ENCODE results near the gene KATNIP. TPM values are rescaled to one million over a fixed set of nuclear protein-coding genes. Genes with fewer than 3 reads are reported as not detected.

KATNIP gene
- polyA plus RNA-seq, 1 of the 3 experiments (the other 2 are of a cell fraction) = 25.5 TPM

GRCh38 chr16:27539636-27540035 is 10.3 kb upstream of the KATNIP start:
- Histone ChIP-seq H3K9me2 (no peaks in the 10 kb centered on the region), H3K79me2 (ENCODE audit: insufficient read depth) (peaks cover 7% of the 10 kb centered on the region; the same call in 1 of the 2 replicates), H4K20me1 (ENCODE audit: insufficient read depth) (no peaks in the 10 kb centered on the region), H3K36me3 (replicated peaks in 1 of 2; ENCODE audit: control insufficient read depth in 1 of 2, insufficient read depth in 2 of 2, low read length in 1 of 2) (peaks cover 65 to 88% of the 10 kb centered on the region in 2 experiments), H3K4me2 (no peak overlapping the region), H3K9ac (no peak overlapping the region), H3K4me3 (ENCODE audit: low read depth in 2 of 2, low read length in 1 of 2) (no peak overlapping the region), H3F3A (replicated peaks; ENCODE audit: insufficient read depth) (no peaks in the 10 kb centered on the region), H3K4me1 (ENCODE audit: control insufficient read depth in 1 of 2, insufficient read depth in 2 of 2, low read depth in 1 of 2, low read length in 1 of 2) (no peaks in the 10 kb centered on the region), H3K27ac (ENCODE audit: low read depth in 2 of 2, low read length in 1 of 2) (no peak overlapping the region), H2AFZ (ENCODE audit: low read depth) (no peak overlapping the region), H3K27me3 (ENCODE audit: insufficient read depth) (no peaks in the 10 kb centered on the region), H3K9me3 (no peaks in the 10 kb centered on the region)
- CTCF ChIA-PET = interaction anchor here (0.6 to 1.7 kb wide), 2 partner anchors 24 to 430 kb away, joined by 3 to 5 read pairs; no protein-coding TSS in a partner anchor
- no peak for TF ChIP-seq MXI1 (IDR thresholded peaks at IDR 0.05; ENCODE audit: low read depth, low read length)
- TF ChIP-seq USF1 (IDR thresholded peaks at IDR 0.05; ENCODE audit: borderline replicate concordance, low read depth) = no peak
- TF ChIP-seq FOXJ3 (CRISPR knock-in tag; IDR thresholded peaks at IDR 0.05) = no peak
- no peak for TF ChIP-seq NRF1 (IDR thresholded peaks at IDR 0.05; ENCODE audit: low read depth, low read length)
- TF ChIP-seq SMC3 (IDR thresholded peaks at IDR 0.05; ENCODE audit: low read depth, low read length) = no peak
- TF ChIP-seq GABPA (IDR thresholded peaks at IDR 0.05; ENCODE audit: low read depth) = no peak
- no peak for TF ChIP-seq TAF1 (IDR thresholded peaks at IDR 0.05; ENCODE audit: borderline replicate concordance, low read depth, low read length)
- no peak for TF ChIP-seq FOSL2 (IDR thresholded peaks at IDR 0.05; ENCODE audit: borderline replicate concordance, low read depth)
- TF ChIP-seq YY1 (IDR thresholded peaks at IDR 0.05; ENCODE audit: low read depth) = no peak
- no peak for TF ChIP-seq IRF3 (IDR thresholded peaks at IDR 0.05; ENCODE audit: low read depth, low read length)
- no peak for TF ChIP-seq CHD2 (IDR thresholded peaks at IDR 0.05; ENCODE audit: low read length, partially characterized antibody)
- no peak for TF ChIP-seq SIN3A (IDR thresholded peaks at IDR 0.05; ENCODE audit: borderline replicate concordance, low read depth, low read length)
- POLR2A ChIA-PET = no interaction called here
- WGBS (ENCODE audit: low lambda C conversion rate) = 77% methylated on average over 5 of the region's 5 CpGs
- DNase-seq = no peak

- no peaks in the 10 kb centered on the region for H3K27me3 ChIP-seq (ENCODE audit: insufficient read depth)
- no peak overlapping the region for H3K27ac ChIP-seq (ENCODE audit: low read depth in 2 of 2, low read length in 1 of 2)
- H4K20me1 ChIP-seq (ENCODE audit: insufficient read depth) = peaks cover 35% of the 10 kb centered on the region
- H3K4me3 ChIP-seq (ENCODE audit: low read depth in 2 of 2, low read length in 1 of 2) = no peak overlapping the region
- ChIA-PET CTCF (no interaction called here), POLR2A (no interaction called here)
- H3K4me1 ChIP-seq (ENCODE audit: control insufficient read depth in 1 of 2, insufficient read depth in 2 of 2, low read depth in 1 of 2, low read length in 1 of 2) = peaks cover 10 to 12% of the 10 kb centered on the region in 2 experiments; a peak in 2 of 4 replicates
- no peaks in the 10 kb centered on the region for H3K9me3 ChIP-seq
- no peak overlapping the region for H3K9ac ChIP-seq
- peaks cover 40% of the 10 kb centered on the region for H3K79me2 ChIP-seq (ENCODE audit: insufficient read depth)
- H2AFZ ChIP-seq (ENCODE audit: low read depth) = no peak overlapping the region
- H3K4me2 ChIP-seq = no peak overlapping the region
- DNase-seq = no peak
- H3K9me2 ChIP-seq = no peaks in the 10 kb centered on the region
- H3F3A ChIP-seq (replicated peaks; ENCODE audit: insufficient read depth) = no peaks in the 10 kb centered on the region
- peaks cover 53 to 55% of the 10 kb centered on the region in 2 experiments for H3K36me3 ChIP-seq (replicated peaks in 1 of 2; ENCODE audit: control insufficient read depth in 1 of 2, insufficient read depth in 2 of 2, low read length in 1 of 2)
- WGBS (ENCODE audit: low lambda C conversion rate) = 80% methylated on average over 3 of the region's 3 CpGs
- TF ChIP-seq FOXM1 (IDR thresholded peaks at IDR 0.05; ENCODE audit: low read depth) (no peak), PBX3 (IDR thresholded peaks at IDR 0.05) (no peak), EZH2phosphoT487 (IDR thresholded peaks at IDR 0.05; ENCODE audit: borderline replicate concordance, low read depth) (no peak), TEAD4 (IDR thresholded peaks at IDR 0.05; ENCODE audit: borderline replicate concordance, insufficient read depth) (no peak), JUND (IDR thresholded peaks at IDR 0.05) (no peak), RCOR1 (IDR thresholded peaks at IDR 0.05; ENCODE audit: low read length) (no peak), USF2 (IDR thresholded peaks at IDR 0.05; ENCODE audit: borderline replicate concordance, low read depth, low read length) (no peak), MAX (IDR thresholded peaks at IDR 0.05; ENCODE audit: low read depth) (no peak), NFIC (IDR thresholded peaks at IDR 0.05; ENCODE audit: borderline replicate concordance) (no peak), USF1 (IDR thresholded peaks at IDR 0.05; ENCODE audit: borderline replicate concordance, low read depth) (no peak), RAD21 (IDR thresholded peaks at IDR 0.05; ENCODE audit: low read length) (no peak), NRF1 (IDR thresholded peaks at IDR 0.05; ENCODE audit: low read depth, low read length) (no peak)
Observed at GRCh38 chr16:27543801-27544200, 6.1 kb upstream of the KATNIP start.

All from SK-N-SH (cell line).